ENCODE results near the gene MED13L.

GRCh38 chr12:116070444-116070843 lies 207.0 kb downstream of the MED13L start:
- no peak for TF ChIP-seq CTCF (IDR thresholded peaks at IDR 0.05)
- TF ChIP-seq EZH2 (IDR thresholded peaks at IDR 0.05; ENCODE audit: borderline replicate concordance, insufficient read depth, low read depth, low read length, poor library complexity, severe bottlenecking) = no peak

All from B cell (primary cell).